GM23338 (cell line): Measurements from ENCODE around the gene WASF2. TPM values are rescaled to one million over a fixed set of nuclear protein-coding genes. Genes with fewer than 3 reads are reported as not detected.
A peak's percentile ranks its signal among the peaks of the same experiment; 100 is the strongest.

ENCODE experiments used
- ATAC-seq: fragments of 200-7000 bp; cut with Tn5 transposase; 3 replicates; pipeline ENCODE4 v1.9.1; 2020
- DNase-seq: peaks from one replicate; pipeline ENCODE4 v3.0.0-alpha.2; 2015; ENCODE audit warnings: low spot score
- H2AFZ ChIP-seq: fragments of 200-600 bp; sonication (generic); 2 replicates; pipeline ENCODE4 v1.8.0; 2016; ENCODE audit warnings: antibody characterized with exemption, mild to moderate bottlenecking, moderate library complexity
- H3F3A ChIP-seq: fragments of 200-600 bp; sonication (generic); replicated peaks from 2 replicates; pipeline ENCODE4 v1.8.0; 2017; ENCODE audit warnings: antibody characterized with exemption, mixed run types, low read depth
- H3K27ac ChIP-seq: fragments of 200-600 bp; sonication (generic); 2 replicates; pipeline ENCODE4 v1.6.1; 2016; ENCODE audit warnings: low read depth
- H3K27me3 ChIP-seq: fragments of 200-600 bp; sonication (generic); 2 replicates; pipeline ENCODE4 v1.8.0; 2016; ENCODE audit warnings: mild to moderate bottlenecking, mixed run types, moderate library complexity; ENCODE audit not compliant: insufficient read depth
- H3K36me3 ChIP-seq: fragments of 200-600 bp; sonication (generic); 2 replicates; pipeline ENCODE4 v1.8.0; 2016; ENCODE audit warnings: mild to moderate bottlenecking; ENCODE audit not compliant: insufficient read depth
- H3K4me1 ChIP-seq: fragments of 200-600 bp; sonication (generic); 2 replicates; pipeline ENCODE4 v1.8.0; 2016; ENCODE audit warnings: mild to moderate bottlenecking, moderate library complexity; ENCODE audit not compliant: insufficient read depth
- H3K4me2 ChIP-seq: fragments of 200-600 bp; sonication (generic); 2 replicates; pipeline ENCODE4 v1.7.1; 2017; ENCODE audit warnings: mixed run types
- H3K4me3 ChIP-seq: fragments of 200-600 bp; sonication (generic); 2 replicates; pipeline ENCODE4 v1.6.1; 2016; ENCODE audit warnings: mixed run types
- H3K79me2 ChIP-seq: fragments of 200-600 bp; sonication (generic); replicated peaks from 2 replicates; pipeline ENCODE4 v1.8.0; 2017; ENCODE audit warnings: mild to moderate bottlenecking; ENCODE audit not compliant: insufficient read depth
- H3K9me2 ChIP-seq: fragments of 200-600 bp; sonication (generic); 2 replicates; pipeline ENCODE4 v1.8.0; 2017; ENCODE audit not compliant: insufficient read depth
- H4K20me1 ChIP-seq: fragments of 200-600 bp; sonication (generic); replicated peaks from 2 replicates; pipeline ENCODE4 v1.8.0; 2017; ENCODE audit warnings: mild to moderate bottlenecking; ENCODE audit not compliant: insufficient read depth
- H3K27ac Mint-ChIP-seq: 2 replicates; pipeline ENCODE4 v1.8.0; 2020; ENCODE audit warnings: inconsistent platforms, mild to moderate bottlenecking, moderate library complexity, mixed read lengths
- H3K27me3 Mint-ChIP-seq: 3 replicates; pipeline ENCODE4 v1.8.0; 2022; ENCODE audit warnings: low read depth, mild to moderate bottlenecking, moderate library complexity, mixed read lengths, inconsistent platforms; ENCODE audit not compliant: insufficient read depth, poor library complexity
- H3K36me3 Mint-ChIP-seq: 3 replicates; pipeline ENCODE4 v1.8.0; 2021; ENCODE audit warnings: low read depth, mild to moderate bottlenecking, inconsistent platforms, moderate library complexity, mixed read lengths
- H3K4me1 Mint-ChIP-seq: 3 replicates; pipeline ENCODE4 v1.8.0; 2020; ENCODE audit warnings: mild to moderate bottlenecking, inconsistent platforms, mixed read lengths
- H3K4me3 Mint-ChIP-seq: 3 replicates; pipeline ENCODE4 v1.8.0; 2021; ENCODE audit warnings: moderate library complexity, mild to moderate bottlenecking, inconsistent platforms, mixed read lengths
- H3K9me3 Mint-ChIP-seq: 3 replicates; pipeline ENCODE4 v1.8.0; 2020; ENCODE audit warnings: moderate library complexity, mild to moderate bottlenecking, inconsistent platforms, mixed read lengths
- CREB1 ChIP-seq: fragments of 250-450 bp; sonication (Bioruptor Pico); IDR thresholded peaks from 2 replicates; pipeline ENCODE4 v1.5.0; 2020; ENCODE audit warnings: low read depth, mild to moderate bottlenecking, moderate library complexity
- EZH2 ChIP-seq: fragments of 200-600 bp; sonication (generic); IDR thresholded peaks from one replicate; pipeline ENCODE4 v1.8.0; 2017; ENCODE audit warnings: antibody characterized with exemption, mild to moderate bottlenecking, low read depth; ENCODE audit not compliant: unreplicated experiment
- EZH2phosphoT487 ChIP-seq: fragments of 200-600 bp; sonication (generic); IDR thresholded peaks from one replicate; pipeline ENCODE4 v1.8.1; 2018; ENCODE audit warnings: antibody characterized with exemption; ENCODE audit not compliant: unreplicated experiment
- JUNB ChIP-seq: IDR thresholded peaks from one replicate; pipeline ENCODE4 v1.6.1; 2016; ENCODE audit warnings: antibody characterized with exemption; ENCODE audit not compliant: unreplicated experiment
- NANOG ChIP-seq: IDR thresholded peaks from 2 replicates; pipeline ENCODE4 v1.6.1; 2016; ENCODE audit warnings: antibody characterized with exemption, borderline replicate concordance
- ZNF331 ChIP-seq: fragments of 250-450 bp; sonication (Bioruptor Pico); IDR thresholded peaks from 2 replicates; pipeline ENCODE4 v1.5.0; 2020; ENCODE audit warnings: low read depth, mild to moderate bottlenecking, moderate library complexity
- polyA plus RNA-seq: library from polyadenylated mRNA; unstranded; fragments of >200 nt; fragmentation: Nextera tagmentation; extraction: Ambion mirVana; gene quantifications from 2 replicates; pipeline ENCODE4 v1.2.1, GENCODE V29; 2016
- total RNA-seq: library from RNA; depleted of rRNA; stranded (reverse); fragments of >200 nt; shearing (Covaris generic); gene quantifications from 2 replicates; pipeline ENCODE4 v1.2.3, GENCODE V29; 2014
- TF ChIP-seq, protein P1 (sequence below): IDR thresholded peaks from 2 replicates; pipeline ENCODE4 v1.6.1; 2016; ENCODE audit warnings: antibody characterized with exemption
- TF ChIP-seq, protein P2 (sequence below), 2 experiments: fragments of 200-600 bp in 1 of 2; sonication (generic) in 1 of 2; conservative IDR thresholded peaks; 2 replicates each; pipeline versions ENCODE4 v1.5.1 to v1.6.1; 2016 to 2017; ENCODE audit warnings: antibody characterized with exemption in 2 of 2, low read depth in 2 of 2, mild to moderate bottlenecking in 2 of 2, moderate library complexity in 1 of 2
- TF ChIP-seq, protein P3 (sequence below): IDR thresholded peaks from one replicate; pipeline ENCODE4 v1.6.1; 2018; ENCODE audit warnings: antibody characterized with exemption; ENCODE audit not compliant: unreplicated experiment

The WASF2 gene
- total and polyA plus RNA-seq, 2 experiments from 2014 or later, result 40.9 to 95.6 TPM

DNA sequence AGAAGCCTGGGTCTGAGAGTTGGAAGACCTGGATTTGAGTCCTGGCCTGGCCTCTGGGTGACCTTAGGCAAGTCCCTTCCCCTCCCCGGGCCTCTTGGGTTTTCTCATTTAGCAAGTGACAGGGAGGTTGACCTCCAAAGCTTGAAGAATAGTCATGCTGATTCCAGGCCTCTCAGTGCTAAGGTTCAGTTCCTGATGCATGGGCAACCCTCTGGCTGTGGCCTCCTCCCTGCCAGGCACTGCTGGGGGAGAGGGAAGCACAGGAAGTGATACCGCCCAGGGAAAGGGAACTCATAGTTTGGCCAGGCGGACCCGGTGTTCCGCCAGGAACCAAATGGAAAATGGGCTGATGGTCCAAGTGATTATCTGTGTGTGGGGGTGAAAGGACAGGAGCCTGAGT is 23.6 kb upstream of the WASF2 start:
- H3F3A ChIP-seq, result no peaks in the 10 kb centered on the region
- no peak overlapping the region for H3K4me2 ChIP-seq
- ATAC-seq, result peak; percentile 36; the same call in 1 of the 3 replicates
- no peak overlapping the region for H3K4me3 ChIP-seq
- Mint-ChIP-seq H3K27me3 (peaks cover 6% of the 10 kb centered on the region), H3K4me3 (no peak overlapping the region), H3K27ac (no peak overlapping the region), H3K9me3 (no peaks in the 10 kb centered on the region), H3K4me1 (peaks cover 14% of the 10 kb centered on the region), H3K36me3 (no peaks in the 10 kb centered on the region)
- no peaks in the 10 kb centered on the region for H3K79me2 ChIP-seq
- H2AFZ ChIP-seq, result peak overlapping the region; percentile 74
- H3K27me3 ChIP-seq, result no peaks in the 10 kb centered on the region
- no peaks in the 10 kb centered on the region for H3K9me2 ChIP-seq
- no peaks in the 10 kb centered on the region for H3K36me3 ChIP-seq
- no peak overlapping the region for H3K27ac ChIP-seq
- H4K20me1 ChIP-seq, result no peaks in the 10 kb centered on the region
- TF ChIP-seq NANOG (no peak), EZH2 (no peak), ZNF331 (CRISPR knock-in tag) (no peak), CREB1 (no peak)
- TF ChIP-seq, protein P1, sequence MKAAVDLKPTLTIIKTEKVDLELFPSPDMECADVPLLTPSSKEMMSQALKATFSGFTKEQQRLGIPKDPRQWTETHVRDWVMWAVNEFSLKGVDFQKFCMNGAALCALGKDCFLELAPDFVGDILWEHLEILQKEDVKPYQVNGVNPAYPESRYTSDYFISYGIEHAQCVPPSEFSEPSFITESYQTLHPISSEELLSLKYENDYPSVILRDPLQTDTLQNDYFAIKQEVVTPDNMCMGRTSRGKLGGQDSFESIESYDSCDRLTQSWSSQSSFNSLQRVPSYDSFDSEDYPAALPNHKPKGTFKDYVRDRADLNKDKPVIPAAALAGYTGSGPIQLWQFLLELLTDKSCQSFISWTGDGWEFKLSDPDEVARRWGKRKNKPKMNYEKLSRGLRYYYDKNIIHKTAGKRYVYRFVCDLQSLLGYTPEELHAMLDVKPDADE, result no peak
- DNase-seq, result no peak
- peaks cover 4% of the 10 kb centered on the region; the same call in 1 of the 2 replicates for H3K4me1 ChIP-seq

DNA sequence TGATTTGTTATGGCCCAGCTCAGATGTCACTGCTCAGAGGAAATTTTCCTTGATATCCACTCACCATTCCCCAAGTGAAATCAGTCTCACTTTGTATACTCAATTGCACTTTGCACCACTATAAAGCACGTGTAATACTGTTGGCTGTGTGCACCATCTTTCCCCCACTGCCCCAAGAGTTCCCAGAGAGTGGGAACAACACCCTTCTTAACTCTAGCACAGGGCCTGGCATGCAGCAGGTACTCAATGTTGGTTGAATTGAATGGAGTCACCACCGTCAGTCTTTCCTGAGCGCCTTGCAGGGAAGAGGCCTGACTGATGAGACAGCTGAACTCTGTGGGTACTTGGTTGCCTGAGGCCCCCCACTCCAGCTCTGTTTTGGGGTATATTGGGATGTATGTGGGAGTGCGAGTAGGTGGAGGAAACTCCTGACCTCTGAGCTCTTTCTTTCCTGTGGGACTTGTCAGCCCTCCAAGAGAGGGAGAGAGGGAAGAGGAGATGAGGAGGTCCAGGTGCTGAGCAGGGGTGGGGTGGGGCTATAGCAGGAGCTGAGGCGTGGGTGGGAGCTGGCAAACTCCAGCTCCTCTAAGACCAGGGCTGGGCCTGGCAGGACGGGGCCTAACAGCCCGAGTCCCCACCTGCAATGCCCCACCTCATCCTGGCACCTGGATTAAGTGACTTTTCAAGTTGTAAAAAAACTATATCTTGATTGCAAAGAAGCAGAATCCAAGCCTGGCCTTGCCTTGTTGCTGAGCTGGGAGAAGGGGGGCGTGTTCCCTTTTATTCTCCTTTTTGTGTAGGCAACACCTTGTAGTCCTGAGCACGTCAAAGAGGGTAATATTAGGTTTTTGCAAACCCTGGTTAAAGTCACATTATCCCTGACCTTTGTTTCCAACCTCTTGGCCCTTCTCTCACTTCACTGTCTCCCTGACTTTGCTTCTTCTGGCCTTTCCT is 19.4 kb upstream of the WASF2 start:
- peak overlapping the region; percentile 32 for H2AFZ ChIP-seq
- Mint-ChIP-seq H3K4me3 (no peak overlapping the region; the same call in 2 of the 3 replicates), H3K27me3 (peaks cover 14% of the 10 kb centered on the region), H3K36me3 (no peaks in the 10 kb centered on the region), H3K4me1 (peaks cover 13% of the 10 kb centered on the region), H3K27ac (no peak overlapping the region), H3K9me3 (no peaks in the 10 kb centered on the region; the same call in 2 of the 3 replicates)
- no peak overlapping the region for H3K4me2 ChIP-seq
- H3K27me3 ChIP-seq, result no peaks in the 10 kb centered on the region
- no peaks in the 10 kb centered on the region for H4K20me1 ChIP-seq
- no peak for DNase-seq
- H3K79me2 ChIP-seq, result no peaks in the 10 kb centered on the region
- peaks cover 10% of the 10 kb centered on the region for H3K4me1 ChIP-seq
- H3K27ac ChIP-seq, result no peak overlapping the region
- no peaks in the 10 kb centered on the region for H3K36me3 ChIP-seq
- H3K9me2 ChIP-seq, result no peaks in the 10 kb centered on the region
- H3F3A ChIP-seq, result no peaks in the 10 kb centered on the region; the same call in 1 of the 2 replicates
- no peak for ATAC-seq
- H3K4me3 ChIP-seq, result no peak overlapping the region
- TF ChIP-seq EZH2phosphoT487 (no peak), JUNB (no peak), EZH2 (no peak)
- TF ChIP-seq, protein P2, sequence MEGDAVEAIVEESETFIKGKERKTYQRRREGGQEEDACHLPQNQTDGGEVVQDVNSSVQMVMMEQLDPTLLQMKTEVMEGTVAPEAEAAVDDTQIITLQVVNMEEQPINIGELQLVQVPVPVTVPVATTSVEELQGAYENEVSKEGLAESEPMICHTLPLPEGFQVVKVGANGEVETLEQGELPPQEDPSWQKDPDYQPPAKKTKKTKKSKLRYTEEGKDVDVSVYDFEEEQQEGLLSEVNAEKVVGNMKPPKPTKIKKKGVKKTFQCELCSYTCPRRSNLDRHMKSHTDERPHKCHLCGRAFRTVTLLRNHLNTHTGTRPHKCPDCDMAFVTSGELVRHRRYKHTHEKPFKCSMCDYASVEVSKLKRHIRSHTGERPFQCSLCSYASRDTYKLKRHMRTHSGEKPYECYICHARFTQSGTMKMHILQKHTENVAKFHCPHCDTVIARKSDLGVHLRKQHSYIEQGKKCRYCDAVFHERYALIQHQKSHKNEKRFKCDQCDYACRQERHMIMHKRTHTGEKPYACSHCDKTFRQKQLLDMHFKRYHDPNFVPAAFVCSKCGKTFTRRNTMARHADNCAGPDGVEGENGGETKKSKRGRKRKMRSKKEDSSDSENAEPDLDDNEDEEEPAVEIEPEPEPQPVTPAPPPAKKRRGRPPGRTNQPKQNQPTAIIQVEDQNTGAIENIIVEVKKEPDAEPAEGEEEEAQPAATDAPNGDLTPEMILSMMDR (conservative IDR thresholded peaks at IDR 0.05; ENCODE audit: low read depth in 2 of 2), result no peak
- TF ChIP-seq, protein P1, result no peak
- TF ChIP-seq, protein P3, sequence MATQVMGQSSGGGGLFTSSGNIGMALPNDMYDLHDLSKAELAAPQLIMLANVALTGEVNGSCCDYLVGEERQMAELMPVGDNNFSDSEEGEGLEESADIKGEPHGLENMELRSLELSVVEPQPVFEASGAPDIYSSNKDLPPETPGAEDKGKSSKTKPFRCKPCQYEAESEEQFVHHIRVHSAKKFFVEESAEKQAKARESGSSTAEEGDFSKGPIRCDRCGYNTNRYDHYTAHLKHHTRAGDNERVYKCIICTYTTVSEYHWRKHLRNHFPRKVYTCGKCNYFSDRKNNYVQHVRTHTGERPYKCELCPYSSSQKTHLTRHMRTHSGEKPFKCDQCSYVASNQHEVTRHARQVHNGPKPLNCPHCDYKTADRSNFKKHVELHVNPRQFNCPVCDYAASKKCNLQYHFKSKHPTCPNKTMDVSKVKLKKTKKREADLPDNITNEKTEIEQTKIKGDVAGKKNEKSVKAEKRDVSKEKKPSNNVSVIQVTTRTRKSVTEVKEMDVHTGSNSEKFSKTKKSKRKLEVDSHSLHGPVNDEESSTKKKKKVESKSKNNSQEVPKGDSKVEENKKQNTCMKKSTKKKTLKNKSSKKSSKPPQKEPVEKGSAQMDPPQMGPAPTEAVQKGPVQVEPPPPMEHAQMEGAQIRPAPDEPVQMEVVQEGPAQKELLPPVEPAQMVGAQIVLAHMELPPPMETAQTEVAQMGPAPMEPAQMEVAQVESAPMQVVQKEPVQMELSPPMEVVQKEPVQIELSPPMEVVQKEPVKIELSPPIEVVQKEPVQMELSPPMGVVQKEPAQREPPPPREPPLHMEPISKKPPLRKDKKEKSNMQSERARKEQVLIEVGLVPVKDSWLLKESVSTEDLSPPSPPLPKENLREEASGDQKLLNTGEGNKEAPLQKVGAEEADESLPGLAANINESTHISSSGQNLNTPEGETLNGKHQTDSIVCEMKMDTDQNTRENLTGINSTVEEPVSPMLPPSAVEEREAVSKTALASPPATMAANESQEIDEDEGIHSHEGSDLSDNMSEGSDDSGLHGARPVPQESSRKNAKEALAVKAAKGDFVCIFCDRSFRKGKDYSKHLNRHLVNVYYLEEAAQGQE, result no peak
